K562 (cell line): ENCODE results near the gene NAB1. TPM values are rescaled to one million over a fixed set of nuclear protein-coding genes. Genes with fewer than 3 reads are reported as not detected.

ENCODE experiments used
- ATAC-seq: fragments of 200-7000 bp; cut with Tn5 transposase; 3 replicates; pipeline ENCODE4 v1.9.1; 2020; ENCODE audit warnings: moderate library complexity
- BruUV-seq: library from RNA; stranded (reverse); fragments of 400-500 nt; replicated peaks from 2 replicates; lab custom pipeline; 2021; lab: Mats Ljungman, UMichigan
- CTCF ChIA-PET: fragments of 300-600 bp; formaldehyde crosslinking; extraction: SDS; loops from one replicate; lab custom pipeline; 2021; ENCODE audit warnings: low intra/inter-chr PET ratio; lab: Yijun Ruan, JAX
- POLR2A ChIA-PET: fragments of 300-600, 350-650 bp; sonication (Branson Sonifier 250); formaldehyde crosslinking; extraction: SDS; loops from one replicate; lab custom pipeline; 2021; ENCODE audit warnings: antibody characterized with exemption, inconsistent platforms; lab: Yijun Ruan, JAX
- DNase-seq, 4 experiments: peaks; one replicate each; pipeline versions ENCODE4 v3.0.0 to v3.0.0-alpha.2; 2011 to 2018; ENCODE audit warnings: low spot score in 3 of 4, mixed read lengths in 3 of 4; ENCODE audit errors: extremely low read depth in 1 of 4
- FAIRE-seq: peaks from 2 replicates; lab custom pipeline; 2011; peaks lifted over from hg19 to GRCh38; lab: Jason Lieb, UNC
- H2AFZ ChIP-seq: 2 replicates; pipeline ENCODE4 v1.6.0; 2011; ENCODE audit warnings: low read depth, low read length, control low read depth, inconsistent platforms
- H3K27ac ChIP-seq: fragments of 200-600 bp; 3 replicates; pipeline ENCODE4 v1.8.0; 2011; ENCODE audit warnings: low read depth, mild to moderate bottlenecking, control low read depth, inconsistent platforms, low read length, moderate library complexity, mixed read lengths; ENCODE audit errors: extremely low read depth
- H3K27me3 ChIP-seq, 2 experiments: fragments of 300-600 bp in 1 of 2; 2 replicates in 1 of 2; 3 replicates in 1 of 2; pipeline versions ENCODE4 v1.6.0 to v1.8.0; 2011; ENCODE audit warnings: inconsistent platforms in 2 of 2, low read length in 2 of 2, mild to moderate bottlenecking in 1 of 2, mixed read lengths in 1 of 2, moderate library complexity in 1 of 2; ENCODE audit not compliant: control insufficient read depth in 2 of 2, insufficient read depth in 2 of 2
- H3K36me3 ChIP-seq: fragments of 300-600 bp; 3 replicates; pipeline ENCODE4 v1.8.0; 2011; ENCODE audit warnings: mild to moderate bottlenecking, low read length, inconsistent platforms; ENCODE audit not compliant: control insufficient read depth, insufficient read depth
- H3K4me1 ChIP-seq, 2 experiments: fragments of 200-600 bp in 1 of 2; replicated peaks in 1 of 2; 2 replicates in 1 of 2; 3 replicates in 1 of 2; pipeline versions ENCODE4 v1.5.1 to v1.8.0; 2011; ENCODE audit warnings: inconsistent platforms in 2 of 2, low read length in 2 of 2, mild to moderate bottlenecking in 1 of 2, mixed read lengths in 1 of 2, moderate library complexity in 1 of 2; ENCODE audit not compliant: control insufficient read depth in 2 of 2, insufficient read depth in 2 of 2
- H3K4me2 ChIP-seq: 2 replicates; pipeline ENCODE4 v1.6.1; 2011; ENCODE audit warnings: low read length, control low read depth, inconsistent platforms, mixed read lengths; ENCODE audit not compliant: insufficient read depth
- H3K4me3 ChIP-seq: fragments of 200-600 bp; sonication (generic), shearing (Covaris generic); 2 replicates; pipeline ENCODE4 v1.5.1; 2016; ENCODE audit warnings: control low read depth, inconsistent platforms
- H3K79me2 ChIP-seq: fragments of 200-600 bp; 3 replicates; pipeline ENCODE4 v1.8.0; 2011; ENCODE audit warnings: low read length, inconsistent platforms; ENCODE audit not compliant: control insufficient read depth, insufficient read depth
- H3K9ac ChIP-seq, 2 experiments: 2 replicates each; pipeline versions ENCODE4 v1.6.0 to v1.6.1; 2011; ENCODE audit warnings: low read depth in 2 of 2, low read length in 2 of 2, control low read depth in 1 of 2, inconsistent platforms in 1 of 2, mild to moderate bottlenecking in 1 of 2, mixed read lengths in 1 of 2; ENCODE audit not compliant: insufficient read depth in 1 of 2
- H3K9me1 ChIP-seq: one replicate; pipeline ENCODE4 v1.6.0; 2011; ENCODE audit warnings: inconsistent platforms, mild to moderate bottlenecking, low read length, moderate library complexity; ENCODE audit not compliant: control insufficient read depth, insufficient read depth
- H3K9me3 ChIP-seq: replicated peaks from 2 replicates; pipeline ENCODE4 v1.5.1; 2011; ENCODE audit warnings: low read depth, low read length, inconsistent platforms; ENCODE audit not compliant: control insufficient read depth, insufficient read depth
- H4K20me1 ChIP-seq: replicated peaks from 2 replicates; pipeline ENCODE4 v1.6.1; 2011; ENCODE audit warnings: low read length, inconsistent platforms, mixed read lengths; ENCODE audit not compliant: control insufficient read depth, insufficient read depth
- ATF4 ChIP-seq: fragments of 450-650 bp; formaldehyde crosslinking; IDR thresholded peaks from 2 replicates; pipeline ENCODE4 v1.4.0; 2022; ENCODE audit warnings: mild to moderate bottlenecking, moderate library complexity
- BCL6 ChIP-seq: fragments of 250-450 bp; sonication (Bioruptor Pico); IDR thresholded peaks from 2 replicates; pipeline ENCODE4 v1.4.0; 2020
- CTCFL ChIP-seq: IDR thresholded peaks from 2 replicates; pipeline ENCODE4 v1.6.1; 2011; ENCODE audit warnings: borderline replicate concordance, low read depth, mild to moderate bottlenecking, moderate library complexity, low read length; ENCODE audit not compliant: insufficient read depth, poor library complexity, severe bottlenecking
- ETV5 ChIP-seq: sonication (generic); formaldehyde crosslinking; IDR thresholded peaks from 2 replicates; pipeline ENCODE4 v1.4.0; 2020; ENCODE audit warnings: low read depth, mild to moderate bottlenecking, missing genetic modification reagents
- RHOXF2B ChIP-seq: fragments of 250-450 bp; sonication (Bioruptor Pico); conservative IDR thresholded peaks from 2 replicates; pipeline ENCODE4 v1.5.1; 2021
- ZC3H8 ChIP-seq: fragments of 450-650 bp; IDR thresholded peaks from 2 replicates; pipeline ENCODE4 v1.6.1; 2017
- ZNF232 ChIP-seq: sonication (generic); formaldehyde crosslinking; IDR thresholded peaks from 2 replicates; pipeline ENCODE4 v1.8.0; 2022; ENCODE audit warnings: mild to moderate bottlenecking, missing genetic modification reagents
- ZNF239 ChIP-seq: fragments of 250-450 bp; sonication (Bioruptor Pico); IDR thresholded peaks from 2 replicates; pipeline ENCODE4 v1.4.0; 2020; ENCODE audit warnings: mild to moderate bottlenecking
- ZNF395 ChIP-seq: fragments of 200-800 bp; sonication (Bioruptor generic); IDR thresholded peaks from 2 replicates; pipeline ENCODE4 v1.6.1; 2017; ENCODE audit warnings: missing genetic modification characterization, missing compliant biosample characterization
- WGBS: fragments of 100-300 bp; shearing (Covaris generic); methylation state at CpG from one replicate; pipeline ENCODE4 v1.1.6; 2016; ENCODE audit warnings: low coverage, mixed read lengths; ENCODE audit not compliant: insufficient coverage; ENCODE audit errors: missing lambda C conversion rate; 5-methylcytosine and 5-hydroxymethylcytosine counted together
- in situ Hi-C: fragments of 300-500 bp; cut with MboI; formaldehyde crosslinking; loops from 4 replicates; pipeline ENCODE4 v1.15.0; 2018; ENCODE audit warnings: inconsistent platforms, mixed read lengths
- intact Hi-C: fragments of 100-400 bp; cut with micrococcal nuclease; formaldehyde crosslinking; loops from 2 replicates; pipeline ENCODE4 v1.14.2; 2022
- polyA plus RNA-seq, 8 experiments: library from polyadenylated mRNA; depleted of rRNA in 4 of 8; stranded (reverse) in 5 of 8; unstranded in 3 of 8; fragments of >200 nt; fragmentation: Nextera tagmentation in 2 of 8; fragmentation: Illumina TruSeq in 1 of 8; extraction: Ambion mirVana in 2 of 8; extraction: Trizol in 1 of 8; gene quantifications; 2 replicates each; pipeline versions ENCODE4 v1.2.1 to v1.2.3, GENCODE V29; 2011 to 2014; ENCODE audit warnings: inconsistent platforms in 1 of 8, missing spikeins in 1 of 8
- total RNA-seq, 7 experiments: library from RNA; depleted of rRNA in 6 of 7; stranded (reverse); fragments of >200 nt in 6 of 7; fragmentation: Illumina TruSeq in 2 of 7; extraction: Trizol in 2 of 7; gene quantifications; 2 replicates each; pipeline versions ENCODE4 v1.2.1 to v1.2.3, GENCODE V29; 2011 to 2021; ENCODE audit warnings: low replicate concordance in 1 of 7

The NAB1 gene
- total and polyA plus RNA-seq, 9 of the 15 experiments (the other 6 are each of a cell fraction or from before 2014, with no cell fraction given), result 3.1 to 23.0 (median 16.3) TPM

- no peak for TF ChIP-seq ATF4 (CRISPR knock-in tag)
These were observed 34.9 kb downstream of the NAB1 start (continued) for GRCh38 chr2:190683802-190684201.

- Histone ChIP-seq H3K9me3 (no peaks in the 10 kb centered on the region), H2AFZ (no peak overlapping the region), H3K9ac (no peak overlapping the region), H3K4me1 (0 out of 5 replicates have a peak, but pooled peaks cover 0 to 1% of the 10 kb centered on the region in 2 experiments), H3K27me3 (no peaks in the 10 kb centered on the region), H3K9me1 (no peaks in the 10 kb centered on the region), H3K36me3 (peaks cover 52% of the 10 kb centered on the region; the same call in 2 of the 3 replicates), H4K20me1 (no peaks in the 10 kb centered on the region), H3K4me2 (no peak overlapping the region), H3K79me2 (peaks cover 9% of the 10 kb centered on the region; the same call in 2 of the 3 replicates), H3K4me3 (no peak overlapping the region), H3K27ac (no peak overlapping the region)
- in situ Hi-C loops, result loop anchor here (10.0 kb wide), 1 partner anchor 590 kb away; no protein-coding TSS in a partner anchor
- ATAC-seq (no peak), DNase-seq (no peak), FAIRE-seq (no peak)
- ChIA-PET POLR2A (interaction anchor here (1.2 kb wide), 1 partner anchor 18 kb away, joined by 3 read pairs; no protein-coding TSS in a partner anchor), CTCF (no interaction called here)
- BruUV-seq, result no TSS peak
- 77% methylated on average over 2 of the region's 2 CpGs for WGBS
- TF ChIP-seq BCL6 (CRISPR knock-in tag), result no peak
- no peak for TF ChIP-seq CTCFL
- no peak for TF ChIP-seq ETV5 (CRISPR knock-in tag)
- no peak for TF ChIP-seq RHOXF2B (CRISPR knock-in tag)
- TF ChIP-seq ZNF395, result no peak
- no peak for TF ChIP-seq ZNF232
- TF ChIP-seq ZC3H8, result no peak
- no peak for TF ChIP-seq ZNF239 (CRISPR knock-in tag)
- intact Hi-C loops, result loop anchor here (5.0 kb wide), 1 partner anchor 303 kb away; no protein-coding TSS in a partner anchor
These were observed 36.0 kb downstream of the NAB1 start for GRCh38 chr2:190684931-190685330.
